Stimulated activated naive CD8-positive, alpha-beta T cell treated with anti-CD3 and anti-CD28 coated beads, Interleukin-15, Interleukin-2, amounts not matched to agents 100 ng/mL and 50 ng/mL, for 24 hours (primary cell): ENCODE data around the gene SPATA46.

Experiments used
- H3K27ac Mint-ChIP-seq: one replicate; pipeline ENCODE4 v1.8.0; 2021; ENCODE audit warnings: mild to moderate bottlenecking, mixed read lengths
- H3K27me3 Mint-ChIP-seq: one replicate; pipeline ENCODE4 v1.8.0; 2021; ENCODE audit warnings: mixed read lengths
- H3K36me3 Mint-ChIP-seq: one replicate; pipeline ENCODE4 v1.8.0; 2021; ENCODE audit warnings: low read depth, mixed read lengths
- H3K4me1 Mint-ChIP-seq: one replicate; pipeline ENCODE4 v1.8.0; 2021; ENCODE audit warnings: low read depth, mixed read lengths
- H3K4me3 Mint-ChIP-seq: one replicate; pipeline ENCODE4 v1.8.0; 2021; ENCODE audit warnings: mild to moderate bottlenecking, mixed read lengths
- H3K9me3 Mint-ChIP-seq: one replicate; pipeline ENCODE4 v1.8.0; 2021; ENCODE audit warnings: mixed read lengths

The SPATA46 gene

GRCh38 chr1:162400790-162401355 lies 24.2 kb upstream of the SPATA46 start:
- Mint-ChIP-seq H3K27ac (no peak overlapping the region), H3K9me3 (no peaks in the 10 kb centered on the region), H3K4me1 (peaks cover 3% of the 10 kb centered on the region), H3K36me3 (no peaks in the 10 kb centered on the region), H3K27me3 (peaks cover 40% of the 10 kb centered on the region), H3K4me3 (no peak overlapping the region)

DNA sequence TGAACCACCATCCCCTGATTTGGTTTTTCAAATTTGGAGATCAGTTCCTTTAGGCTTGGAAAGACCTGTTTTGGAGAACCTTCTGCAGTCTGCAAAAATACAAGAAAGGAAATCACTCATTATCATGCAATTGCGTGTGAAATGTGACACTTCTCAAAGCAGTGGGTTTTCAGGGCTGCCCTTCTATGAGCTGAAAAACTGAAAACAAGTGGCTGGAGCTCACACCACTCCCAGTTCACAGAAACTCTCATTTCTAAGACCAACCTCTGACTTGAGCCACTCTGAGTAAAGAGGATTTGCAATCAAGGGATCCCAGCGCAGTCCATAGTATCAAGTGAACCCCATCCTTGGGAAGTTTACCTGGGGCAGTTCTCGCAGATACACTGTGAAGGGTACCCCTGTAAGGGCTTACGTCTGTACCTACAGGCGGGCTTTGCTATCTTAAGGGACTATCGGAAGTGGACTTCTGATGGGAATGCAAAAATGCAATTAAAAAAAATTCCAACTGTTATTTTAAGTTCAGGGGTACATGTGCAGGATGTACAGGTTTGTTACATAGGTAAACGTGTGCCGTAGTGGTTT lies 22.4 kb upstream of the SPATA46 start:
- peaks cover 3% of the 10 kb centered on the region for H3K4me1 Mint-ChIP-seq
- H3K36me3 Mint-ChIP-seq: no peaks in the 10 kb centered on the region
- H3K27me3 Mint-ChIP-seq: peaks cover 45% of the 10 kb centered on the region
- H3K9me3 Mint-ChIP-seq: no peaks in the 10 kb centered on the region
- no peak overlapping the region for H3K27ac Mint-ChIP-seq
- no peak overlapping the region for H3K4me3 Mint-ChIP-seq

DNA sequence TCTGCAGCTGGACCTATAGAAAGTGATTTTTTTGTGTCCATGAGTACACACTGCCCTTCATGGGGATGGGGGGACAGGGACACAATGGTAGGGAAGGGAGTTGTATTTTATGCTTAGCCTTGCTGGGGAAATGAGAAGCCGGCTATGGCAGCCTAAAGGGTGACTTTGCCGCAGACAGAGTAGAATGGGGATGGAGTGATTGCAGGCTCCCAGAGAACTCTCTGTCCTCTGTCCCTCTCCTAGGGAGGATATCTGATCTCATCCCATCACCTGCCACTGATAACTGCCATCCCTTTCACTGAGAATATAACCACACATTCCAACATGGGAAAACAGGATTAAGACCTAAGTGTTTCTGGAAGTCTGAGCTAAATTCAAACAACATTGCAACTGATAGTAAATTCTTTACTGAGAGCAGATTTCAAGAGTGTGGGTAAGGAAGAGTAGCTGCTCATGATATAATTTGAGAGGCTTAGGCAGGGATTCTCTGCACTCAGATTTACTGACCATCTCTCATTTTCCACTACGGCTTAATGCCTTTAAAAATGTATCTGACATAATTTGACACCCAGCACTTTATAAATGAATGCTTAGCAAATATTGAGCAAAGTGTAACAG lies 21.4 kb upstream of the SPATA46 start:
- peaks cover 3% of the 10 kb centered on the region for H3K4me1 Mint-ChIP-seq
- H3K27ac Mint-ChIP-seq: no peak overlapping the region
- H3K36me3 Mint-ChIP-seq: no peaks in the 10 kb centered on the region
- H3K27me3 Mint-ChIP-seq: peaks cover 43% of the 10 kb centered on the region
- H3K4me3 Mint-ChIP-seq: no peak overlapping the region
- no peaks in the 10 kb centered on the region for H3K9me3 Mint-ChIP-seq

DNA sequence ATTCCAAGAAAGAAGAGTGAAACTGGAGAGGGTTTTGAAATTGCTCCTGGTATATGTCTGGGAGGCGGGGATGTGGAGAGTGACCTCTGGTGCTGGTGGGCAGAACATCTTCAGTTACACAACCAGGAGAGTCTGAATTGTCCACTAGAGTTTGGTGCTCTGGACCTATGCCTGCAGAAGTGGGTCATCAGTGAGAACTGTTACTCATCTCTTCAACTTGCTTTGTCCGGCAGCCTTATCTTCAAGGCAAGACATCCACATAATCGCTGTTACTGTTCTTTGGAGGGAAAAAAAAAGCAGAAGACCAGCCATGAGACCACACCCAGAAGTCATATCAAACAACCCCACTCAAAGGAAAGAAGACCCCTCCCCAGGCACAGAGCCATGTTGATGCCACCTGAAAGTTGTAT lies 20.4 kb upstream of the SPATA46 start:
- Mint-ChIP-seq H3K27ac (no peak overlapping the region), H3K9me3 (no peaks in the 10 kb centered on the region), H3K4me1 (peaks cover 3% of the 10 kb centered on the region), H3K27me3 (peaks cover 40% of the 10 kb centered on the region), H3K36me3 (no peaks in the 10 kb centered on the region), H3K4me3 (no peak overlapping the region)

- peaks cover 3% of the 10 kb centered on the region for H3K4me1 Mint-ChIP-seq
- no peak overlapping the region for H3K4me3 Mint-ChIP-seq
- H3K9me3 Mint-ChIP-seq: no peaks in the 10 kb centered on the region
- no peak overlapping the region for H3K27ac Mint-ChIP-seq
- H3K36me3 Mint-ChIP-seq: no peaks in the 10 kb centered on the region
- peaks cover 40% of the 10 kb centered on the region for H3K27me3 Mint-ChIP-seq
These were observed 19.7 kb upstream of the SPATA46 start for GRCh38 chr1:162396201-162396906.

DNA sequence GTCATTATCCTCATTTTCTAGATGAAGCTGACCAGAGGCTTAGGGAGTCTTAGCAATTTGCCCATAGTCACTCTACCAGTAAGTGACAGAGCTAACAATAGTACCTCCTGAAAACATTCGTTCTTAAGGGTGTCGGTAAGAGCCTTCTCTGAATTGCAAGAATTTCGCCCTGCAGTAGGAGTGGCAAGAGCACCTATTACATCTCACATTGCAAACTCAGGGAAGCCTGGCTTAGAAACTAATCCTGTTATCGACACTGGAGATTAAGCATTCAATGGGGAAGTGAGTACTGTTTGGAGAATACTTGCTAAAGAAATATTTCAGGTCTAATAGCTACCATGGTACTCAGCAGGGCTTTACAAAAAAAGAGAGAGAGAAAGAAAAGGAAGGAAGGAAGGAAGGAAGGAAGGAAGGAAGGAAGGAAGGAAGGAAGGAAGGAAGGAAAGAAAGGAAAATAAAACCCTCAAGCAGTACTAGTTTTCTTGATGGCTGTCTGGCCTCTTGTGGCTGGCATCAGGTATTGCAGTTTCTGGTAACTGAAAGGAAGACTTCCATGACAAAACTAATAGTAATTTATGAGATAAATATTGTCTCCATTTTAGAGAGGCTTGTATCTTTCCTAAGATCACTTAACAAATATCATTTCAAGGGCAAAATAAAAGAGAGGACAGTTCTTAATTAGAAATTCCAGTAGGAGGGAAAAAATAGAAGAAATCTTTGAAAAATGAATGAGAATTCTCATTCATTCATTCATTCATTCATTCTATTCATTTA lies 15.3 kb upstream of the SPATA46 start:
- no peaks in the 10 kb centered on the region for H3K9me3 Mint-ChIP-seq
- no peak overlapping the region for H3K27ac Mint-ChIP-seq
- no peak overlapping the region for H3K4me3 Mint-ChIP-seq
- no peaks in the 10 kb centered on the region for H3K4me1 Mint-ChIP-seq
- H3K27me3 Mint-ChIP-seq: peaks cover 23% of the 10 kb centered on the region
- H3K36me3 Mint-ChIP-seq: no peaks in the 10 kb centered on the region

DNA sequence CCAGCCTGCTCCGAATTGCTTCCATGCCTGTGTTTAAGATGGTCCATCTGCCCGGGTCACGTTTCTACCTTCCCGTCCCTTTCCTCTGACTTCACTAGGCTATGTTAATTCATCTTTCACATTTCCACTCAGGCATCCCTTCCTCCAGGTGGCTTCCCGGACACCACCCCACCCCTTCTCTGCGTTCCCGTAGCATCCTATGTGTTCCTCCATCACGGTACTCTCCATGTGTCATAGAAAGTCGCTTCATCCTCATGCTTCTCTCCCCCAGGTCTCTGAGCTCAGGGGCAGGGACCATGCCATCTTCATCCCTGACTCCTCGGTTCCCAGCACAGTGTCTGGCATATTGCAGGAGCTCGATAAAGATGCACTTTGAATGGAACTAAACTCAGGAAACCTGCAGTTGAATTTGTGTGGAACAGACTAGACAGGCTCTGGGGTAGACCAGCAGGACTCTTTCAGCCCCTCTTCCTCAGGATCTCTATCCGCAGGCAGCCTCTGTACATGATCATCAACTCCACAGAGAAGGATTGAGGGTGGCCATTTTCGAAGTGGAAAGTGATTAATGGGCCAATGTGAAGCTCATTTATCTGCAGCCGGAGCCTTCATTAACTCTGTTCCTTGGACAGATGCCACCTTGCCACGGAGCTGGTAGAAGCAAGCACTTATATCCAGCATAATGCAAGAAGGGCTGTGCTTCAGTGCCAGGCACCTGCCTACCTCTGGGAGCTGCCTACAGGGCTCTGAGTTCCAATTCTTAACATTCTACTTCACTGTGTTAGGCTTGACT lies 13.9 kb upstream of the SPATA46 start:
- Mint-ChIP-seq H3K27me3 (peaks cover 18% of the 10 kb centered on the region), H3K27ac (no peak overlapping the region), H3K36me3 (no peaks in the 10 kb centered on the region), H3K9me3 (no peaks in the 10 kb centered on the region), H3K4me3 (no peak overlapping the region), H3K4me1 (no peaks in the 10 kb centered on the region)

- H3K4me1 Mint-ChIP-seq: no peaks in the 10 kb centered on the region
- H3K4me3 Mint-ChIP-seq: no peak overlapping the region
- no peaks in the 10 kb centered on the region for H3K36me3 Mint-ChIP-seq
- peaks cover 15% of the 10 kb centered on the region for H3K27me3 Mint-ChIP-seq
- H3K9me3 Mint-ChIP-seq: no peaks in the 10 kb centered on the region
- H3K27ac Mint-ChIP-seq: no peak overlapping the region
These were observed 13.3 kb upstream of the SPATA46 start for GRCh38 chr1:162389971-162390370.

DNA sequence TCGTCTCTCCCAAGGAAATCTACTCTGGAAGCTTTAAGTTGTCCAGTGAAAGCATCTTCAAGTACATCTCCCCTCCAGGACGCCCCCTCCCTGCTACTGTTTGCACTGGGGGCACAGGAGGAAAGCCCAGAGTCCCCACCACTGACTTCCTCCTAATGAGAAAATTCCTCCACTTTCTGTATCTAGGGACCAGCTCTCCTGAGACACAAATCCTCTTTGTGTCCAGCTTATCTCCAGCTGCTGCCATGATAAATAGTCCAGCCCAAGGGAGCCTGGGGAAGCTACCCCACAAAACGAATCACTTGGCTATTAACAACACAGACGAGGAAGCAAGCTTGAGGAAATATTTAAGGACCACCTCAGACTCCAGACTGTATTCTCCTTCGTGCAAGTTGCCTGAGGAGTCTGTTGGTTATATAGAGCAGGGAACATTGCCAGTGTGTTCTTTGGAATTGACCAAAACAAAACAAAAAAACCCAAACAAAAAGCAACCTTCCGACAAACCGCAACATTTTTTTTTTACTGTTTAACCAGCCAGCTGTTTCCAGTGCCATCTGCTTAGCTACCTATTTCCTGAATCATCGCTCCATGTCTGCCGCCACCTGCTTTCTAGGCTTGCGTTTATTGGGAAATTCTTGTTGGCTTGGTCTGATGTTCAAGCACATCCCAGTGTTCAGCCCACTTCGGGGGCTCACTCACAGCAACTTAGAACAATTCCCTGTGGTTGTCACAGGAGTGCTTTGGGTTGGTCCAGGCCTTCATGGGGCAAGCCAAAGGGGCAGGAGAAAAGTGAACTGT lies 12.6 kb upstream of the SPATA46 start:
- H3K27me3 Mint-ChIP-seq: peaks cover 15% of the 10 kb centered on the region
- no peaks in the 10 kb centered on the region for H3K9me3 Mint-ChIP-seq
- H3K27ac Mint-ChIP-seq: no peak overlapping the region
- no peaks in the 10 kb centered on the region for H3K36me3 Mint-ChIP-seq
- H3K4me3 Mint-ChIP-seq: no peak overlapping the region
- H3K4me1 Mint-ChIP-seq: no peaks in the 10 kb centered on the region

GRCh38 chr1:162388615-162389014 lies 12.0 kb upstream of the SPATA46 start:
- Mint-ChIP-seq H3K4me3 (no peak overlapping the region), H3K9me3 (no peaks in the 10 kb centered on the region), H3K27me3 (peaks cover 15% of the 10 kb centered on the region), H3K36me3 (no peaks in the 10 kb centered on the region), H3K4me1 (no peaks in the 10 kb centered on the region), H3K27ac (no peak overlapping the region)

- H3K9me3 Mint-ChIP-seq: no peaks in the 10 kb centered on the region
- no peaks in the 10 kb centered on the region for H3K36me3 Mint-ChIP-seq
- no peaks in the 10 kb centered on the region for H3K4me1 Mint-ChIP-seq
- no peak overlapping the region for H3K4me3 Mint-ChIP-seq
- no peak overlapping the region for H3K27ac Mint-ChIP-seq
- peaks cover 13% of the 10 kb centered on the region for H3K27me3 Mint-ChIP-seq
These were observed 11.5 kb upstream of the SPATA46 start for GRCh38 chr1:162388083-162388594.

GRCh38 chr1:162387226-162388082 lies 10.8 kb upstream of the SPATA46 start:
- no peaks in the 10 kb centered on the region for H3K36me3 Mint-ChIP-seq

More at GRCh38 chr1:162387226-162388082, 10.8 kb upstream of the SPATA46 start:
- Mint-ChIP-seq H3K9me3 (no peaks in the 10 kb centered on the region), H3K4me1 (no peaks in the 10 kb centered on the region), H3K27me3 (peaks cover 11% of the 10 kb centered on the region), H3K4me3 (no peak overlapping the region), H3K27ac (no peak overlapping the region)
